ENCODE results near the gene PTPRK.
"Not testable (repeated sequence)": the region's sequence is repeated elsewhere in the genome, so short reads cannot be mapped to it uniquely, and the experiment has no call there.

Gene PTPRK

DNA sequence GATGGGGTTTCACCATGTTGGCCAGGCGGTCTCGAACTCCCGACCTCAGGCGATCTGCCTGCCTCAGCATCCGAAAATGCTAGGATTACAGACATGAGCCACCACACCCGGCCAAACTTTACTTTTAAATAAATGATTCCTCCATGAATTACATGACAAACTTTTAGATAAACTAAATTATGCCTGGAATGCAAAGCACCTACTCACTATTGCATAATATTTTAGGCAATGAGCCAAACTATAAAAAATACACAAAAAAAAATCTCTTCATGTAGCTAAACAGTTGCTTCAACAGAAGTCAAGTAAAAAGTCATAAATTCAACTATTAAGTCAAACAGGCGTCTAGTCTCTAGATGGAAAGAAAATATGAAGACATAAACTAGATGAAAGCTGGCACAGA, 56.5 kb downstream of the PTPRK start:
- no peak for TF ChIP-seq ZNF274 (IDR thresholded peaks at IDR 0.05; ENCODE audit: low read depth, low read length)
- no peak overlapping the region for H3K4me3 ChIP-seq (ENCODE audit: low read length)

GRCh38 chr6:128461501-128461900, 58.9 kb downstream of the PTPRK start:
- TF ChIP-seq ZNF274 (IDR thresholded peaks at IDR 0.05; ENCODE audit: low read depth, low read length): no peak
- H3K4me3 ChIP-seq (ENCODE audit: low read length): no peak overlapping the region

- H3K4me3 ChIP-seq (ENCODE audit: low read length): no peak overlapping the region
- no peak for TF ChIP-seq ZNF274 (IDR thresholded peaks at IDR 0.05; ENCODE audit: low read depth, low read length)
Measured at GRCh38 chr6:128456510-128457230, 63.7 kb downstream of the PTPRK start.

- no peak overlapping the region for H3K4me3 ChIP-seq (ENCODE audit: low read length)
- TF ChIP-seq ZNF274 (IDR thresholded peaks at IDR 0.05; ENCODE audit: low read depth, low read length): no peak
Measured at GRCh38 chr6:128455959-128456358, 64.4 kb downstream of the PTPRK start.

- TF ChIP-seq ZNF274 (IDR thresholded peaks at IDR 0.05; ENCODE audit: low read depth, low read length): no peak
- H3K4me3 ChIP-seq (ENCODE audit: low read length): no peak overlapping the region
Measured at GRCh38 chr6:128452713-128453112, 67.7 kb downstream of the PTPRK start.

GRCh38 chr6:128446497-128446896, 73.9 kb downstream of the PTPRK start:
- no peak for TF ChIP-seq ZNF274 (IDR thresholded peaks at IDR 0.05; ENCODE audit: low read depth, low read length)
- H3K4me3 ChIP-seq (ENCODE audit: low read length): no peak overlapping the region

- no peak for TF ChIP-seq ZNF274 (IDR thresholded peaks at IDR 0.05; ENCODE audit: low read depth, low read length)
- no peak overlapping the region for H3K4me3 ChIP-seq (ENCODE audit: low read length)
Measured at GRCh38 chr6:128443553-128443952, 76.8 kb downstream of the PTPRK start.

GRCh38 chr6:128439627-128440026, 80.8 kb downstream of the PTPRK start:
- no peak for TF ChIP-seq ZNF274 (IDR thresholded peaks at IDR 0.05; ENCODE audit: low read depth, low read length)

DNA sequence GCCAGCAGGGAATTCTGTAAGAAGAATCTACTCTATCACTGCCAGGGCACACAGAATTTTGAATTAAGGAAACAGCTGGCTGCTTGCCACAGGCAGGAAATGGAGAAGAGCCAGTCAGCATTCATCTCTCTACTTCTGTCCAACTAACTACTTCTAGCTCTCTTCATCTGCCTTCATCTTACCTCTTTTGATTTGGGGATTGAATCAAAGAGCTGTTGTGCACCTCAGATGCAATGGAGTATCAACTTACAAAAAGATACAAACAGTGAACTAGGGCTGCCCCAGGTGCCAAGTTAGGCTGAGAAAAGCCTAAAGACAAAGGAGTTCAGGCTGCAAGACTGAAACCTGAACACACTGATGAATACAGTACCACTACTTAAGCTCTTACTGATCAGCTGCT, 82.0 kb downstream of the PTPRK start:
- no peak overlapping the region for H3K4me3 ChIP-seq (ENCODE audit: low read length)
- no peak for TF ChIP-seq ZNF274 (IDR thresholded peaks at IDR 0.05; ENCODE audit: low read depth, low read length)

More at GRCh38 chr6:128439627-128440026, 80.8 kb downstream of the PTPRK start:
- H3K4me3 ChIP-seq (ENCODE audit: low read length): no peak overlapping the region

DNA sequence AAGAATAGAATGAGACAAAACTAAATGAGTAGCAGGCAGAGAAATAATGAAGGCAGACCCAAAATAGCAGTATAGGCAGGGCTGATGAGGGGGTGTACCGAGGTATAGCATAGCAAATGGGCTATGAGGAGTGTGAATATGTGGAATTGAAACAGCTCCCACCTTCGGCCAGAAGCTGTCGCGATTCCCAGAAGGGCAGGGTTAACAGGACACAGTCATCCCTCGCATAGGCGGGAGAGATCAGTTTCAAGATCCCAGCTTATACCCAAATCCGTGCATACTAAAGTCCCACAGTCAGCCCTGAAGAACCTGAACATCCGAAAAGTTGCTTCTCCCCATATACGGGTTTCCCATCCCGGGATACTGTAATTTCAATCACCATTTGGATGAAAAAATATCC, 82.7 kb downstream of the PTPRK start:
- no peak for TF ChIP-seq ZNF274 (IDR thresholded peaks at IDR 0.05; ENCODE audit: low read depth, low read length)
- no peak overlapping the region for H3K4me3 ChIP-seq (ENCODE audit: low read length)

DNA sequence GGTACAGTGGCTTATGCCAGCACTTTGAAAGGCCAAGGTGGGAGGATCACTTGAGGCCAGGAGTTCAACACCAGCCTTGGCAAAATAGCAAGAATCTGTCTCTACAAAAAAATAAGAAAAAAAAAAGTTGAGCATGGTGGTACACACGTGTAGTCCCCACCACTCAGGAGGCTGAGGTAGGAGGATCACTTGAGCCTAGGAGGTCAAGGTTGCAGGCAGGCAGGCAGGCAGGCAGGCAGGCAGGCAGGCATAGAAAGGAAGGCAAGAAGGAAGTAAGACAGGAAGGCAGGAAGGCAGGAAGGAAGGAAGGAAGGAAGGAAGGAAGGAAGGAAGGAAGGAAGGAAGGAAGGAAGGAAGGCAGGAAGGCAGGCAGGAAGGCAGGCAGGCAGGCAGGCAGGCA, 85.6 kb downstream of the PTPRK start:
- H3K4me3 ChIP-seq (ENCODE audit: low read length): not testable (repeated sequence)

- no peak for TF ChIP-seq ZNF274 (IDR thresholded peaks at IDR 0.05; ENCODE audit: low read depth, low read length)
- H3K4me3 ChIP-seq (ENCODE audit: low read length): no peak overlapping the region
Measured at GRCh38 chr6:128432394-128432793, 88.0 kb downstream of the PTPRK start.

- no peak for TF ChIP-seq ZNF274 (IDR thresholded peaks at IDR 0.05; ENCODE audit: low read depth, low read length)
- no peak overlapping the region for H3K4me3 ChIP-seq (ENCODE audit: low read length)
Measured at GRCh38 chr6:128427139-128427538, 93.3 kb downstream of the PTPRK start.

GRCh38 chr6:128425856-128426255, 94.5 kb downstream of the PTPRK start:
- H3K4me3 ChIP-seq (ENCODE audit: low read length): no peak overlapping the region
- TF ChIP-seq ZNF274 (IDR thresholded peaks at IDR 0.05; ENCODE audit: low read depth, low read length): no peak

GRCh38 chr6:128422871-128423270, 97.5 kb downstream of the PTPRK start:
- TF ChIP-seq ZNF274 (IDR thresholded peaks at IDR 0.05; ENCODE audit: low read depth, low read length): no peak
- no peak overlapping the region for H3K4me3 ChIP-seq (ENCODE audit: low read length)

GRCh38 chr6:128422200-128422599, 98.2 kb downstream of the PTPRK start:
- no peak for TF ChIP-seq ZNF274 (IDR thresholded peaks at IDR 0.05; ENCODE audit: low read depth, low read length)
- no peak overlapping the region for H3K4me3 ChIP-seq (ENCODE audit: low read length)
